ENCODE results near the gene TP53I11. TPM values are rescaled to one million over a fixed set of nuclear protein-coding genes. Genes with fewer than 3 reads are reported as not detected.

The TP53I11 gene
- total RNA-seq, 1 donor from 2014 or later, result 12.9 TPM

DNA sequence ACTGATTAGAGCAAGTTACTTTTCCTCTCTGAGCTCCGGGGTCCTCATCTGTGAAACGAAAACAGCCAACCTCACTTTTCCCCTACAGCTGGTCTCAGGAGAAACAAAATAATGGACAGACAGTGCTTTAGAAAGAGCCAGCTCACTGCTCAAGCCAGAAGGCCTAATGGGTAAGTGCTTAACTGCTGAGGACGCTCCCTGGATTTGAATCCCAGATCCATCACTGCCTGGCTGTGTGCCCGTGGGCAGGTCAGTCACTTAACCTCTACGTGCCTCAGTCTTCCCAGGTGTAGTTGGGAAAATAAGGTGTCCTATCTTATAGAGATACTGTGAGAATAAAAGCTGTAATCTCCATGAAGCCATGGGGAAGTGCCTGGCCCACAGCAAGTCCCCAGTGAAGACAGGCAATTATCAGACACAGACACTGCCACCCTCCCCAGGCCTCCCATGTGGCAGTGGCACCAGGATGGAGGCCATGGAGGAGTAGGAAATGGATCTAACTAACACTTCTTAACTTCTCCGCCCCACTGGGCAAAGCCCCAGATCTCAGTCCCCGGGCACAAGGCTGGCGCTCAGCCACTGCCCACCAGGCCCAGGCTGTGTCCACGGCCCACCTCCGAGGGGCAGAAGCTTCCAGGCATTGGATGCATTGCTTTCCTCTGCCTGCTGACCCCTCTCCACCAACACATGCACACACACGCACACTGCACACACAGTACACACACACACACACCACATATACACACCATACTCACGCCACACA is 9.2 kb downstream of the TP53I11 start:
- no peak for DNase-seq (ENCODE audit: low read depth in 2 of 2)

DNA sequence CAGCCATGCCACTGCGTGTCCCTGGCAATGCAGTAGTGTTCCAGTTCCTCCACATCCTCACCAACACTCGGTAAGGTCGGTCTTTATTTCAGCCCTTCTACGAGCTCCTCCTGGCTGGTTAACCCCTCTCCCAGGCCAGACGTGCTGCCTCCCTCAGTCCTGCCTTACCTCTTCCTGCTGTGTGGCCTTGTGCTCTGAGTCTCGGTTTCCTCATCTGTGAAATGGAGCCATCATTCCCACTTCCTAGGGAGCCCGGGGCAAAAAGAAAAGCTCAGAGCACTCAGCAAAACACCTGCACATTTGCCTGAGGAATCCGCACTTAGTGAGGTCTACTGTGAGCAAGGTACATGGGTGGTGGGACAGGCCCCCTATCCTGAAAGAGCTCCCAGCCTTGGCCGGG is 9.8 kb downstream of the TP53I11 start:
- DNase-seq (ENCODE audit: low read depth in 2 of 2), result no peak

DNA sequence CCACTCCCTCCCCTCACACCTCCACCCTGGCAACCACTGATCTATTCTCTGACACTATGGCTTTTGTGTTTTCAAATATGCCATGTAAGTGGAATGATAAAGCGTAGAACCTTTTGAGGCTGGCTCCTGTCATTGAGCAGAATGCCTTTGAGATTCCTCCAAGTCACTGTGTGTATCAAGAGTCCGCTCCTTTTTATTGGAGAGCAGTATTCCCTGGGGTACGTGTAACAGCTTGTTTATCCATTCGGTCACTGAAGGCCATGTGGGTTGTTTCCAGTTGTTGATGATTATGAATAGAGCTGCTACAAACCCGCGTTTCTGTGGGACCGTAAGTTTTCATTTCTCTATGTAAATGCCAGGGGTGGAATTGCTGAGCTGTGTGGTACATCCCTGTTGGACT is 10.3 kb downstream of the TP53I11 start:
- no peak for DNase-seq (ENCODE audit: low read depth in 2 of 2)

DNA sequence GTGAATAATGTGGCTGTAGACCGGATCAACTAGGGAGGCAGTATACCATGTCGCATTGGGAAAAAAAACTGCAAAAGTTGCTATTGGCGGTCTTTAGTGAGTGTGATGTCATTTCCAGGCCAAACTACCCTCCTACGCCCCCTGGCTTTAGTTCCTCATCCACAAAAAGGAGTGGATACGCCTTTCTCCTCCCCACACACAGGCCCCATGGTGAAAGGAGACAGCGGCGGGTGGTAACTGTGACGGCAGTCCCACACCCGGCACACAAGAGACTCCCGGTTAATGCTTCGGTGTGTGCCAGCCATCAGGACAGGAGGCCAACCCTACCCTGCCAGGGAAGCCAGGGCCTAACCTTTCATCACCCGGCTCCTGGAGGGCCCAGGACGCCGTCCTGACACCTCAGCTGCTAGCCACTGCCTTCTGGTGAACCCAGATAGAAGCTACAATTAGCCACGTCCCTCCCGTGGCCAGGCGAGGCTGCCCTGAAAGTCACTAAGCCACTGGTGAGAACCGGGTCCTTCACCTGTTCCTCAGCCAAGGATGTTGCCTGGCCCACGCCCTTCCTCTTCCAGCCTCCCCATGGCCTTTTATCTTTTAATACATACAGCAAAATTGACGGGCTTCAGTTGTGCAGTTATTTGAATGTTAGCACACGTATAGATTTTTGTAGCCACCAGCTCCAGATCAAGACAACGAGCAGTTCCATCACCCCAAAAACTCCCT is 10.8 kb downstream of the TP53I11 start:
- DNase-seq (ENCODE audit: low read depth in 2 of 2), result peak in 1 of 2 donors; percentile 23

DNA sequence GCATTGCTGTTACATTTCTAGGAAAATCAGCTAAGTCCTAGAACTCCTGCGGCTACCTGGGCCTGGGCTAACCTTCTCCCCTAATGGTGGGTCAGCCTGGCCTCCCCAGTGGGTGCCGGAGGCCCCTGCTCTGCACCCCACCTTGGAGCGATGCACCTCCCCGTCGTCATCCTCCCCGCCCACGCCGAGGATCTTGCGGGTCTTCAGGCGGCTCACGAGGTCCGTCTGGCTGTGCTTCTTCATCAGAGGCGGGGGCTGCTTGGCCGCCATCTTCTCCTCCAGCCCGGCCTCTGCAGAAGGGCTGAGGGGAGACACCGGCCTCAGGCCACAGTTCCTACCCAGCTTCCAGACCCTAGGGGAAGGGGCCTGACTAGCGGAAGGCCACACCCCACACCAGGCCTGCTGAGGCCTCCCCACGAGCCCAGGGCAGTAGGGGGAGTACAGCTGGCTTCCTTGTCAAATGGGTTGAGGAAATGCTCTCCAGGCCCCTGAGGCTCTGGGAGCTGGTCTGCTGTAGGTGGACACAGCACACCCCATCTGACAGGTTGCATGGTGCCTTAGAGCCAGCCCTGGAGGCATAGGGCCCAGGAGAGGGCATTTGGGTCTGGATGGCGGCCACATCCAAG is 12.5 kb downstream of the TP53I11 start:
- no peak for DNase-seq (ENCODE audit: low read depth in 2 of 2)

DNA sequence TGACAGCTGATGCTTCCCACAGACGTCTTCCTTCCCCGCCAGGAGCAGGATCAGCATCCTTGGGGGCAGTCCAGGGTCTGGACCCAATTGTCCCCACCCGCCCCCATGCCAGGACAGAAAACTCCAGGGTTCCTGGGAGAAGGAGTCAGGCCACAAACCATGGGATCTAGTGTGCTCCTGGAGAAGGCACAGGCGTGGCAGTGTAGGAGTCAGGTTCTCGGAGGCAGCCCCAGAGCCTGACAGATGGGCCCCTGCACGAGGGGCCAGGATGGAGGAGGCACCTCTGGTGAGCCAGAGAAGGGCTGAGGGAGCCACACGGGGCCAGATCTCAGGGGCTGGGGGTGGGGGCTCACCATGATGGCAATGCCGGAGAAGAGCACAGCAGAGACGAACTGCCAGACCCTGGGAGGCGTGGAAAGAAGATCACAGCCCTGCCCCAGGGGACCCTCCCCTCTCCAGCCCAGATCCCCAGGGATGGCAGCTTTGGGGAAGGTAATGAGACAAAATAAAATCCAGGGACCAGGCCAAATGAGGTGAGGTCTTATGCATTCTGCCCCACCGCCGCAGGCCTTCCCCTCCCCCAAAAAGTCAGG is 13.6 kb downstream of the TP53I11 start:
- no peak for DNase-seq (ENCODE audit: low read depth in 2 of 2)

DNA sequence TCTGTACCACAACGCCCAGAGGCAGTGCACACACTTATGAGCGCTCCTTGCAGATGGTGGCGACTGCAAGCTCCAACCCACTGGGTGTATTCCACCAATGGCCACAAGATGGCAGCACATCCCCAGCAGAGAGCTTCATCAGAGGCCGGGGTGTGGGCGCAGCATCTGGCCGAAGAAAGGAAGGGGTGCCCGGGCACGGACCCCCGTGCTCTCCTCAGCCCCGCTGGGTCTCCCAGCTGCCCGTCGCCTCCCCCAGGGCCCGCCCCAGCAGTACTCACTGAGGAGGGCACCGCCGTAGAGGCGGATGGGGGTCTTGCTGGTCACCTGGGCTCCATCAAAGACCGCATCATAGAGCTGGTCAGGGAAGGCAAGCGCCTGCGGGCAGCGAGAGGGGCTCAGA is 14.2 kb downstream of the TP53I11 start:
- DNase-seq (ENCODE audit: low read depth in 2 of 2), result peak; percentile 82 to 85

DNA sequence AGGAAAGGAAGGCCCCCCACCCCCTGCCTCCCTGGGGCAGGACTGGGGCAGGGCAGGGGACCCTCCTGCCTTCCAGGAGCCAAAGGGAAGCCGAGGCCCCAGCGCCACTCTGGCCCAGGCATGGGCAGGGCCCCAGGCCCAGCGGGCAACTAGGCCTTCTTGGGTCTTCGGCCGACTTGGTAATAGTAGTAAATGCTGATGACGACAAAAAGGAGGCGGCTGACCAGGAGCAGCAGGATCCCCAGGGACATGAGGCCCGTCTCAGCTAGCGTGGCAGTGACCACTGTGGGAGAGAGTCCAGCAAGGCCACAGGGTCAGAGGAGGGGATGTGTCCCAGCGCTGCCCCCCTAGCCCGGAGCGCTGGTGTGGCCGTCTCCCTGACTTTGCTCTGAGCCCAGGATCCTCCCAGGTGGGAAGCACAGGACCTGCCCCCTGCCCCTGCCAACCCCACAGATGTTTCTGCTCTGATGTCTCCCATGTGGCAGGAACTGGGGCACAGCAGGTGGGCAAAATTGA is 15.9 kb downstream of the TP53I11 start:
- no peak for DNase-seq (ENCODE audit: low read depth in 2 of 2)

DNA sequence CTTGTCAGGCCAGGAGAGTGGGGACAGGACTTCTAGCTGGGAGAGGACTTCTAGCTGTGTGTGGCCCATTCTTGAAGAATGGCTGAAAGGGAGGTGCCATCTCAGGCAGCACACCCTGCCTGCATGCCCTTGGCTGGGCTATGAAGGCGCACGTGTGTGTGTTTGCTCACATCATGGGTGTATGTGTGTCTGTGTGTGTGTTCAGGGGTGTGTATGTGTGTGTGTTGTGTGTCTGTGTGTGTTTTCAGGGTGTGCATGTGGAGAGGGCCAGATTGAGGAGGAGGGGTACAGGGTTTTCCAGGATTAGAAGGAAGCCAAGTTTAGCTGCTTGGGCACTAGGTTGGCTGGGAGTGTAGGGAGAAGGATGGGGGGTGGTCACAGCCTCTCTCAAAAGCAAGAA is 16.6 kb downstream of the TP53I11 start:
- no peak for DNase-seq (ENCODE audit: low read depth in 2 of 2)

DNA sequence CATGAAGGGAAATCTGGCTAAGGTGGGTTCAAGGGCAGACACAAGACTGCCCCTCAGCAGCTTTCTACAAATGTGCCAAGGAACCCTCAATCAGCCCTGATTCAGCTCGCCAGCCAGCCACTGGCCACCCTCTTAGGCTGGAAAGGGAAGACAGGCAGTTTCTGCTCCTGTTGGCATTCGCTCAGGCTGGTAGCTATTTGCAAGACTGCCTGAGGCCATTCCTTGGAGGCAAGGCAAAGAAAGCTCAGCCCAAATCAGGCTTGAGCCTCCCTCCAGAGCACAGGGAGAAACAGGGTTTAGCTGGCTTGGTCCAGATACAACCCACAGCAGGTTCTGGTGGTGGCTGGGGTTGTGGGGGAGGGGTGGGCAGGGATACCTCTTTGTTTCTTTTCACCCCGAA is 19.2 kb downstream of the TP53I11 start:
- DNase-seq (ENCODE audit: low read depth in 2 of 2), result no peak

DNA sequence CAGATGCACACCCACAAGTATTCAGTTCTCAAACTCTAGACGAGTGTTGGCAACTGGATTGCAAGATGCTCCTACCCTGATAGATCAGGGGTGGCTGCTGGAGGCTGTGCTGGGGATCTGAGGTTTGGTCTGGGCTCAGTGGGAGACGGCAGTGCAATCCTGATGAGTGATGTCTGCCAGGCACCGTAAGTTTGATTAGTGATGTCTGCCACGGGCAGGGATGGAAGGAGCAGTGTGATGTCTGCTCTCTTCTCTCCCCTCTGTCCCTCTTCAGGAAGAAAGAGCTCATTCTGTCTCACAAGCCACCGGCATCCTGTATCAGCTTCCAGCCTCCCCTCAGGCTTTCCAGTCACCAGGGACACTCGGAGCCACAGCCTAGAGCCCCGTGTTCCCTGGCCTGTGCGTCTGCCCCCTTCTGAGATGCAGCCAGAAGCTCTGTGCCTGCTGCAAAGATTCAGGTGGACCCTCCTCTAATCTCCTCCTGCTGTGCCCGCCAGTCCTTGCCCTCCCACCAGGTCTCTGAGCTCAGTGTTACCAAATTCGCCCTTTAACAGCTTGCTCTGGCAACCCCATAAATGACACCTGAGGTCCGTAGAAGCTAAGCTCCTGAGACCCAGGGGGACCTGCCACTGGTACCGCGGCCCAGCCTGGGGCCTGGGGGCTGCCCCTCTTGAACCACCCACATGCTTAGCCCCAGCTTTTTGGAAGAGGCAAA is 19.9 kb downstream of the TP53I11 start:
- no peak for DNase-seq (ENCODE audit: low read depth in 2 of 2)

DNA sequence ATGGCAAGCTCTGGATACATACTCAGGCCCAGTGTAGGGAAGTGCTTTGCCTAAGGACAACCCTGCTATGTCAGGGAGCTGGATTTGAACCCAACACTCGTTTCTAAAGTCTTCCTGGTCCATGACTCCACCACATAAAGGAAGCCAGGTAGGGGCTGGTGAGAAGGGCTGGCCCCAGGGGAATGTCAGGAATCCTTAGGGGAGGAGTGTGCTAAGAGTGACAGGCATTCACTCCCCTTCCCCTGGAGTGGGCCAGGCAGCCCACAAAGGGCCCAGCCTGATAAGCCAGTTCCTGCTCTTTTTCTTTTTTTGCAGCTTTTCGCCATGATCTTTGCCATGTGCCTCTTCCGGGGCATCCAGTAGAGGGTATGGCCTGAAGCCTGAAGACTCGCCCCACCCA is 21.9 kb downstream of the TP53I11 start:
- no peak for DNase-seq (ENCODE audit: low read depth in 2 of 2)

DNA sequence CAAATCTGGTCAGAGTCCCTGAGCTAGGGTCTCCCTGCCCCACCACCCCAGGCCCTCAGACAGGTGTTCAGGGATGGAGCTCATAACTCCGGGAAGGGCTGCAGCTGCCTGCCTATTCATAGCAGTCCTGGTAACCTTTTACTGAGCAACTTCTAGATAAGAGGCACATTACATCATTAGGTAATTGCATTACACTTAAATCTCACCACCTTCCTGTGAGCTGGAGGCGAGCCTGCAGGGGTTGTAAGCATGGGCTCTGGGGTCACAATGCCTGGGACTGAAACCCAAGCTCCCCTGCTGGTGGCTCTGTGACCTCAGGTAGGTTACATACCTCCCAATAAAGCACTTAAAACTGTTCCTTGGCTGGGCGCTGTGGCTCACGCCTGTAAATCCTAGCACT is 22.5 kb downstream of the TP53I11 start:
- DNase-seq (ENCODE audit: low read depth in 2 of 2), result no peak

DNA sequence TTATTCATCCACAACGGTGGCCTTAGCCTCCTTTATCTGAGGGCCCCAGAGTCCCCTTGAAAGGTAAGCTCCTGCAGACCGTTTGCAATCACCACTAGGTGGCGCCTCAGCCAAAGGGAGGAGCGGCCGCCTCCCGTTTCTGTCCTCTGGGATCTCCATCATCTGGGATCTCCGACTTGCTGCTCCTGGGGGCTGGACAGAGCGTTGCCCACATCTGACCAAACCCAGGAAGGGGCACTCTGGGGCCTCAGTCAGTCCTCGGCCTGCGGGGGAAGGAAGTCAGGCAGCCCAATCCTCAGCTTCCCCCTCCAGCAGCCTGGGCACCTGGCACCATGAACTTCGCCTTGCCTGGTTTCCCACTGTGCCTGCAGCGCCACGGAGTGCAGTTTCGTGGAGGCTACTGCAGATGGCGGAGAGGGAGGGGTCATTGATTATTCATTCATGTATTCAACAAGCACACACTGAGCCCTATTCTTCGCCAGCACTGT is 23.5 kb downstream of the TP53I11 start:
- DNase-seq (ENCODE audit: low read depth in 2 of 2), result peak; percentile 74 to 77

DNA sequence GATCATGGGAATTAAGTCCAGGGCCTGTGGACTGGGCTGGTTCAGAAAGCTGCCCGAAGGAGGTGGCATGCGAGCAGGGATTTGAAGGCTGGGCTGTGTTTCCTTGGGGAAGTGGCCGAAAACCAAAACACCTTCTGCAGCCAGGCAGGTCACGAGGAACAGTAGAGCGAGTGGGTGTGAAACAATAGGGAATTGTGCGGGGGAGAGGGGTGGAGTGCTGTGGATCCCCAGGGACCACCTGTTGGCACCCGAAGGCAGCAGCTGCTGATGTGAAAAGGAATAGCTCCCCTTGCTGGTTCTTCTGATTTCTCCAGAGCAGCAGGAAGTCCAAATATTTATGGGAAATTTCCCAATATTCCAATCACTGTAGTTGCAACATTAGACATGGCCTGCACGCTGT is 24.6 kb downstream of the TP53I11 start:
- no peak for DNase-seq (ENCODE audit: low read depth in 2 of 2)

DNA sequence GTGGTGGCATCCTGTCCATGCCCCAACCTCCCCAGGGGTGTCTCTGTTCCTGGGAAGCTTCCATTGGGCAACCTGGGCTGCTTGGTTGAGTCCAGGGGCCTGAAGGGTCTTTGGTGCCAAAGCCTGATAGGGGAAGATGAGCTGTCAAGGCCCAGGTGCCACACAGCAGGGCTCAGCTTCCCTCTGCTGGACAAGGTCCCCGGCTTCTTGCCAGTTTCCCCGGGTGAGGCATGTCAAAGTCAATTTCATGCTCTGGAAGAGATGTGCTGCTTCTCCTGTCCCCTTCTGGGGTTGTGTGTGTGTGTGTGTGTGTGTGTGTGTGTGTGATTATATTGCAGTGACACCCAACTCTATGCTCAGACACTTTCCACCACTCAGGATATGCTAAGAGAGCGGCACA is 26.9 kb downstream of the TP53I11 start:
- DNase-seq (ENCODE audit: low read depth in 2 of 2), result no peak

DNA sequence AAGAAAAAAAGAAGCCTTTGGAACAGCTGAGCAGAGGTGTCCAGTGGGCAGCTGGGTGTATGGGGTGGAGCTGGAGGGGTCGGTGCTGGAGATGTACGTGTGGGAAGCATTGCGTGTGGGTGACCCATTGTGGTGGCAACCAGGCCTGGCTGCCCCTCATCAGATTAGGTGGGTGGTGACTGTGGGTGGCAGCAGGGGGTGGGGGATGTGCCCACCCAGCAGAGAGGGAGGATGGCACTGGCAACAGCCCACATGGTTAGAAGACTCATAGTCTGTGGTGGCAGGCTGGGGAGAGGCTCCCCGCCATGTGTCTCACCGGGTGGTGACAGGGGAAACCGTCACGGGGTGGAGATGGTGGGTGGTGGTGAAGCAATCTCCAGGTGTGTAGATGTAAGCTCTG is 27.6 kb downstream of the TP53I11 start:
- DNase-seq (ENCODE audit: low read depth in 2 of 2), result no peak

DNA sequence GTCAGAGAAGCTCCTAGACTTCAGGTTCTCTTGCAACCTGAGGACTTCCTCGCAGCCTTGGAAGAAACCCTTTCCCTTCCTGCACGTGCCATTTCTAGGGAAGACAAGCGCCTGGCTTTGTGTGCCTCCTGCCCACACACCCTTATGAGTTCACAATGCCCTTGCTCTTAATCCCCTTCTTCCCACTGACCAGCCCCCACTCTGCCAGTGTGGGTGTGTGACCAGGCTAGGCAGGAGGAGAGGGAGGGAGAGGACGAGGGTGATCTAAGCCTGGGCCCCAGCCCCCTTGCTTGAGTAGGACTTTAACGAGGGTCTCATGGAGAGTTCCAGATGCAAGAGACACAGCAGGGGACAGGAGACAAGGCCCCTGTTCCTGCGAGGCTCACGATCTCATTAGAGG is 30.2 kb downstream of the TP53I11 start:
- DNase-seq (ENCODE audit: low read depth in 2 of 2), result no peak

DNA sequence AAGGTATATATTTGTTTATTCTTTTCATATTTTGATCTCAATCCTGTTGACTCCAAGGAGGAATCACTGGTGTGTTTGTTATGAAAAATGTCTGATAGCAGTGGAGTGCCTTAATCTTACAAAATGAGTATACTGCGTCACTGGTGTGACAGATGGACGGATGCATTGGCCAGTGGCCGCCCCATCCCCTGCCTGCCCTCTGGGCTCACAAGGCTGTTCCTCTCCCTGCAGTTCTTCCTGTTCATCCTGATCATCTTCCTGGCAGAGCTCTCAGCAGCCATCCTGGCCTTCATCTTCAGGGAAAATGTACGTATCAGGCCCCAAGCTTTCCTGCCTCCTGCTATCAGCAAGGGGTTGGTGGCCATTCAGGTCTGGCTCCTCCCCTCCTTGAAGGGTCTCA is 32.9 kb downstream of the TP53I11 start:
- no peak for DNase-seq (ENCODE audit: low read depth in 2 of 2)

DNA sequence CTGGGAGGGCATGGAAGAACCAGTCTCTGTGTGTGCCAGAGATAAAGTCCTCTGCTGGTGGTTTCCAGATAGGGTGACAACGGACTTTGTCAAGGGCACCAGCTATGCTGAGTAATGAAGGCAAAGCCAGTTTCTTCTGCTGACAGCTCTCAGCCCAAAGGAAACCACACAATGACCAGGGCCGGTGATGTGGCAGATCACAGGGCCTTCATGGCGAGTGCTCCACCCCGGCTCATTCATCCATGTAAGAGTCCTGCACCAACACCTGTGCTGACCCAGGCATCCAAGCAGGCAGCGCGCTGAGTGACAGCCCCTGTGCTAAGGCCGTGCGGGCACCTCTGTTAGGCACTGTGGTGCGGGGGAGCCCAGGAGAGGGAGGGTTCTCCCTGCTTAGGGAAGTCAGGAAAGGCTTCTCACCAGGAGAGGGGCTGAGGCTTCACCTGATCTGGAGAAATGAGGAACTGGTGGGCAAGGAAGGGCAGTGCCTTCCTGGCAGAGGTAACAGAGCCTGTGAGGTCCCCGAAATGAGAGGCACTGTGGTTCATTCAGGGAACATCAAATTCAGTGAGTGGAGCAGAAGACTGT is 33.8 kb downstream of the TP53I11 start:
- DNase-seq (ENCODE audit: low read depth in 2 of 2), result no peak

DNA sequence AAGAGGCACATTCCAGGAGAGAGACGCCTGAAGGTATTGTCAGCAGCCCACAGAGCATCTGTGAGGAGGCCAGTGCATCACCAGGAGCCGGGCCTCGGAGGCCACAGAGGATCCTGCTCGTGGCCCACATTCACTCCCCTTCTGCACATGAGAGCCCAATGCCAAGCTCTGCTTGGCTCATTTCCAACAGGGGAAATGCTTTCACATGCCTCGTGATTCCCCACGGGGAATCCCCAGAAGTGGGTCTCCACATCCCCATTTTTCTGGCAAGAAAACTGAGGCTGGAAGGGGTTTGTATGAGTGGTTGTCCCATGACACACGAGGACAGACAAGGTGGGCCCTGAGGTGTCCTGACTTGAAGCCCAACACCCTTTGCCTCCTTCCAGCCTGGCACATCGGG is 34.4 kb downstream of the TP53I11 start:
- DNase-seq (ENCODE audit: low read depth in 2 of 2), result peak in 1 of 2 donors; percentile 65
